Spleen (tissue), 11 donors: ENCODE results near the gene SPP2. TPM values are rescaled to one million over a fixed set of nuclear protein-coding genes. Genes with fewer than 3 reads are reported as not detected.

Experiments
- DNase-seq: peaks from one replicate; pipeline ENCODE4 v3.0.0-alpha.2; 2020
- H3K27ac ChIP-seq, 8 donors: fragments of 200-600 bp; sonication (generic) in 7 of 8; 1 replicate in 4 of 8; 2 replicates in 4 of 8; pipeline versions ENCODE4 v1.5.0 to v1.8.0; 2016 to 2021; ENCODE audit warnings: inconsistent platforms in 4 of 8, mild to moderate bottlenecking in 4 of 8, moderate library complexity in 1 of 8
- H3K27me3 ChIP-seq, 7 donors: fragments of 200-600 bp; sonication (generic) in 6 of 7; replicated peaks in 1 of 7; 1 replicate in 4 of 7; 2 replicates in 3 of 7; pipeline versions ENCODE4 v1.5.0 to v1.8.0; 2016 to 2021; ENCODE audit warnings: inconsistent platforms in 3 of 7, mild to moderate bottlenecking in 1 of 7
- H3K36me3 ChIP-seq, 6 donors: fragments of 200-600 bp; sonication (generic) in 5 of 6; 1 replicate in 4 of 6; 2 replicates in 2 of 6; pipeline versions ENCODE4 v1.5.0 to v1.8.0; 2016 to 2021; ENCODE audit warnings: inconsistent platforms in 2 of 6
- H3K4me1 ChIP-seq, 6 donors: fragments of 200-600 bp; sonication (generic) in 5 of 6; 1 replicate in 3 of 6; 2 replicates in 3 of 6; pipeline versions ENCODE4 v1.5.0 to v1.8.0; 2016 to 2021; ENCODE audit warnings: inconsistent platforms in 3 of 6
- H3K4me3 ChIP-seq, 8 donors: fragments of 200-600 bp; sonication (generic) in 7 of 8; 1 replicate in 4 of 8; 2 replicates in 4 of 8; pipeline versions ENCODE4 v1.5.0 to v1.8.0; 2016 to 2021; ENCODE audit warnings: inconsistent platforms in 4 of 8, mild to moderate bottlenecking in 4 of 8, moderate library complexity in 2 of 8
- H3K9me3 ChIP-seq, 8 donors: fragments of 200-600 bp; sonication (generic) in 7 of 8; 1 replicate in 4 of 8; 2 replicates in 4 of 8; pipeline versions ENCODE4 v1.5.0 to v1.8.0; 2016 to 2021; ENCODE audit warnings: inconsistent platforms in 4 of 8
- CTCF ChIP-seq, 11 experiments: fragments of 200-600 bp in 7 of 11; fragments of 450-650 bp in 4 of 11; sonication (generic) in 4 of 11; IDR thresholded peaks in 8 of 11; conservative IDR thresholded peaks in 3 of 11; 1 replicate in 7 of 11; 2 replicates in 4 of 11; pipeline versions ENCODE4 v1.4.0 to v1.8.0; 2016 to 2021; ENCODE audit warnings: antibody characterized with exemption in 11 of 11, inconsistent platforms in 4 of 11, mild to moderate bottlenecking in 1 of 11
- POLR2A ChIP-seq, 3 donors: fragments of 450-650 bp; IDR thresholded peaks; one replicate each; pipeline ENCODE4 v1.5.1; 2017; ENCODE audit warnings: antibody characterized with exemption in 3 of 3, mild to moderate bottlenecking in 1 of 3
- POLR2AphosphoS5 ChIP-seq, 3 donors: sonication (generic); formaldehyde crosslinking; IDR thresholded peaks; one replicate each; pipeline ENCODE4 v1.5.1; 2017; ENCODE audit warnings: antibody characterized with exemption in 3 of 3
- WGBS, 5 donors: extraction: QIAGEN DNeasy Blood & Tissue Kit in 3 of 5; methylation state at CpG; one replicate each; pipeline versions ENCODE4 v1.1.5 to v1.1.7; 2013 to 2018; 5-methylcytosine and 5-hydroxymethylcytosine counted together
- intact Hi-C: fragments of 100-400 bp; cut with DNase I; formaldehyde crosslinking; loops from one replicate; pipeline ENCODE4 v1.15.0; 2023; ENCODE audit warnings: low total_unique reads
- polyA plus RNA-seq, 3 donors: library from polyadenylated mRNA; stranded (reverse); fragments of 200-250 nt; gene quantifications; one replicate each; pipeline ENCODE4 v1.2.1, GENCODE V29; 2013
- total RNA-seq, 7 donors: library from RNA; depleted of rRNA in 3 of 7; stranded (reverse); fragments of >200 nt in 3 of 7; fragmentation: NEBNext Ultra II Directional in 4 of 7; extraction: Animal tissue kit (Norgen Biotek cat#: 25700) in 4 of 7; gene quantifications; one replicate each; pipeline versions ENCODE4 v1.1.0 to v1.2.1, GENCODE V29; 2016 to 2021
- donor health status: healthy with polysubstance abuse.
- donor health status: DM: no; HTN: no; CAD: no; lungs with moderate emphysema.
- donor health status: DM: no; HTN: no; CAD: no.
- donor health status: Bipolar disorder and iron deficiency.
- donor health status: healthy.
- donor health status: DM: no; HTN: no; CAD: no.
- donor health status: DM: yes; HTN: yes; CAD: no.

The SPP2 gene
- total and polyA plus RNA-seq, 10 donors: not detected

- no peak for DNase-seq
- H3K4me1 ChIP-seq: no peaks in the 10 kb centered on the region
- intact Hi-C loops: no loop called here
Measured at GRCh38 chr2:234051374-234052070, 1.0 kb downstream of the SPP2 start.

GRCh38 chr2:234058881-234059280 lies 8.4 kb downstream of the SPP2 start:
- Histone ChIP-seq H3K4me3 (no peak overlapping the region), H3K27ac (no peak overlapping the region), H3K36me3 (no peaks in the 10 kb centered on the region), H3K4me1 (no peaks in the 10 kb centered on the region), H3K27me3 (peaks cover 0 to 25% (median 0%) of the 10 kb centered on the region in 7 donors), H3K9me3 (no peaks in the 10 kb centered on the region)
- intact Hi-C loops: no loop called here
- TF ChIP-seq POLR2A (IDR thresholded peaks at IDR 0.05) (no peak), POLR2AphosphoS5 (IDR thresholded peaks at IDR 0.05) (no peak), CTCF (IDR thresholded peaks at IDR 0.05 in 8 of 11, conservative IDR thresholded peaks at IDR 0.05 in 3 of 11) (no peak)
- WGBS, 5 donors: 79 to 89% (median 87%) methylated on average over 4 of the region's 4 CpGs
- DNase-seq: no peak

More at GRCh38 chr2:234051374-234052070, 1.0 kb downstream of the SPP2 start:
- Histone ChIP-seq H3K27ac (no peak overlapping the region), H3K27me3 (peaks cover 0 to 14% (median 0%) of the 10 kb centered on the region in 7 donors), H3K9me3 (no peaks in the 10 kb centered on the region), H3K4me3 (no peak overlapping the region), H3K36me3 (no peaks in the 10 kb centered on the region)
- 82 to 93% (median 90%) methylated on average over 4 of the region's 4 CpGs for WGBS, 5 donors
- TF ChIP-seq POLR2AphosphoS5 (IDR thresholded peaks at IDR 0.05) (no peak), CTCF (IDR thresholded peaks at IDR 0.05 in 8 of 11, conservative IDR thresholded peaks at IDR 0.05 in 3 of 11) (no peak), POLR2A (IDR thresholded peaks at IDR 0.05) (no peak)

GRCh38 chr2:234060236-234060635 lies 9.7 kb downstream of the SPP2 start:
- no peak overlapping the region for H3K27ac ChIP-seq
- no peak overlapping the region for H3K4me3 ChIP-seq
- no peak for DNase-seq

More at GRCh38 chr2:234060236-234060635, 9.7 kb downstream of the SPP2 start:
- H3K27me3 ChIP-seq: peaks cover 0 to 21% (median 0%) of the 10 kb centered on the region in 7 donors
- no peak for TF ChIP-seq CTCF (IDR thresholded peaks at IDR 0.05 in 8 of 11, conservative IDR thresholded peaks at IDR 0.05 in 3 of 11)
- no peak for TF ChIP-seq POLR2A (IDR thresholded peaks at IDR 0.05)
- TF ChIP-seq POLR2AphosphoS5 (IDR thresholded peaks at IDR 0.05): no peak
- no peaks in the 10 kb centered on the region for H3K9me3 ChIP-seq
- H3K36me3 ChIP-seq: no peaks in the 10 kb centered on the region
- intact Hi-C loops: no loop called here
- WGBS, 5 donors: 81 to 88% (median 85%) methylated on average over 8 of the region's 8 CpGs
- no peaks in the 10 kb centered on the region for H3K4me1 ChIP-seq
